Adrenal gland (tissue), 12 donors: ENCODE results near the gene ARID4B. TPM values are rescaled to one million over a fixed set of nuclear protein-coding genes. Genes with fewer than 3 reads are reported as not detected.
"Not testable (repeated sequence)": the region's sequence is repeated elsewhere in the genome, so short reads cannot be mapped to it uniquely, and the experiment has no call there.

Source experiments
- DNase-seq, 7 donors: peaks; one replicate each; pipeline ENCODE4 v3.0.0-alpha.2; 2019 to 2020
- H3K27ac ChIP-seq, 5 donors: fragments of 200-600 bp; sonication (generic) in 4 of 5; 1 replicate in 3 of 5; 2 replicates in 2 of 5; pipeline versions ENCODE4 v1.5.1 to v1.8.0; 2016 to 2020; ENCODE audit warnings: mild to moderate bottlenecking in 1 of 5
- H3K27me3 ChIP-seq: fragments of 200-600 bp; 2 replicates; pipeline ENCODE4 v1.8.0; 2021
- H3K36me3 ChIP-seq, 2 donors: fragments of 200-600 bp; replicated peaks in 1 of 2; 1 replicate in 1 of 2; 2 replicates in 1 of 2; pipeline versions ENCODE4 v1.5.1 to v1.8.0; 2018 to 2022
- H3K4me1 ChIP-seq, 2 donors: fragments of 200-600 bp; replicated peaks in 1 of 2; 1 replicate in 1 of 2; 2 replicates in 1 of 2; pipeline versions ENCODE4 v1.5.1 to v1.8.0; 2018 to 2021
- H3K4me3 ChIP-seq, 4 donors: fragments of 200-600 bp; sonication (generic) in 3 of 4; one replicate each; pipeline ENCODE4 v1.5.1; 2016 to 2018
- H3K9me3 ChIP-seq, 3 donors: fragments of 200-600 bp; sonication (generic) in 1 of 3; replicated peaks in 1 of 3; 1 replicate in 2 of 3; 2 replicates in 1 of 3; pipeline versions ENCODE4 v1.5.1 to v1.8.0; 2016 to 2021
- POLR2A ChIP-seq, 2 donors: fragments of 450-650 bp; IDR thresholded peaks; one replicate each; pipeline ENCODE4 v1.6.1; 2017; ENCODE audit warnings: antibody characterized with exemption in 2 of 2, mild to moderate bottlenecking in 2 of 2, moderate library complexity in 1 of 2
- WGBS, 4 donors: extraction: QIAGEN DNeasy Blood & Tissue Kit in 2 of 4; methylation state at CpG; one replicate each; pipeline versions ENCODE4 v1.1.5 to v1.1.7; 2013 to 2017; 5-methylcytosine and 5-hydroxymethylcytosine counted together
- intact Hi-C, 2 donors: fragments of 100-400 bp; cut with DNase I; formaldehyde crosslinking; loops; one replicate each; pipeline versions ENCODE4 v1.14.1 to v1.15.0; 2022 to 2023
- polyA plus RNA-seq, 3 donors: library from polyadenylated mRNA; stranded (reverse); fragments of 200-250 nt in 2 of 3; fragments of 350-450 nt in 1 of 3; fragmentation: Illumina TruSeq in 1 of 3; extraction: RNeasy Lipid Tissue Mini Kit (QIAGEN cat#74804) in 1 of 3; gene quantifications; one replicate each; pipeline ENCODE4 v1.2.3, GENCODE V29; 2013 to 2014
- total RNA-seq, 9 donors: library from RNA; depleted of rRNA in 4 of 9; stranded (reverse); fragments of >200 nt in 4 of 9; fragments of 120-200 nt in 1 of 9; fragmentation: NEBNext Ultra II Directional in 1 of 9; extraction: Animal tissue kit (Norgen Biotek cat#: 25700) in 1 of 9; gene quantifications; one replicate each; pipeline versions ENCODE4 v1.1.0 to v1.2.4, GENCODE V29; 2013 to 2023
- TF ChIP-seq, protein P1 (sequence below), 6 experiments: fragments of 450-650 bp in 4 of 6; fragments of 200-600 bp in 2 of 6; sonication (generic) in 1 of 6; IDR thresholded peaks; 1 replicate in 5 of 6; 2 replicates in 1 of 6; pipeline versions ENCODE4 v1.5.1 to v1.8.0; 2016 to 2021; ENCODE audit warnings: antibody characterized with exemption in 6 of 6, mild to moderate bottlenecking in 2 of 6, moderate library complexity in 1 of 6
- donor health status: healthy with polysubstance abuse.
- donor health status: Bipolar disorder and iron deficiency.
- donor health status: DM: yes; HTN: yes; CAD: no.
- donor health status: DM: no; HTN: no; CAD: no.
- donor health status: DM: no; HTN: no; CAD: no.
- donor health status: DM: yes; HTN: yes; CAD: no.

ARID4B gene
- total and polyA plus RNA-seq, 12 donors, result 12.4 to 44.0 (median 28.1) TPM

DNA sequence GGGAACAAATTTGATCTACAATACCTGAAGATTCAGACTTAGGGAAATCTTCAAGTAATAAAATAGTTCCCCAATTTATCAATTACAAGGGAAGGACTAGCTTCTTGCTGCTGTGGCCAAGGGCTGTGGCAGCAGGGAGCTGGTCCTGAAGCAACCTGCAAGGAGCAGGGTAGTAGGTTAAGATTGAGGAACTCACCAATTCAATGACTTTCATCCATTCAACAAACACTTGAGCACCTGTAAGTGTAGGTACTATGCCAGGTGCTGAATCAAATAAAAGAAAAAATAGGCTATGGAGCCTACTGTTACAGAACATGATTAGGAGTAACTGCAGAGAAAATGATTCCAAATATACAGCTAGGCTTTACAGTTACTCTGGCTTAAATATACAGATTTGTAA, 102.7 kb downstream of the ARID4B start:
- Histone ChIP-seq H3K4me1 (no peaks in the 10 kb centered on the region), H3K36me3 (peaks cover 0 to 60% of the 10 kb centered on the region in 2 donors), H3K27me3 (no peaks in the 10 kb centered on the region), H3K9me3 (no peaks in the 10 kb centered on the region), H3K4me3 (no peak overlapping the region), H3K27ac (no peak overlapping the region)
- DNase-seq, result no peak
- TF ChIP-seq, protein P1, sequence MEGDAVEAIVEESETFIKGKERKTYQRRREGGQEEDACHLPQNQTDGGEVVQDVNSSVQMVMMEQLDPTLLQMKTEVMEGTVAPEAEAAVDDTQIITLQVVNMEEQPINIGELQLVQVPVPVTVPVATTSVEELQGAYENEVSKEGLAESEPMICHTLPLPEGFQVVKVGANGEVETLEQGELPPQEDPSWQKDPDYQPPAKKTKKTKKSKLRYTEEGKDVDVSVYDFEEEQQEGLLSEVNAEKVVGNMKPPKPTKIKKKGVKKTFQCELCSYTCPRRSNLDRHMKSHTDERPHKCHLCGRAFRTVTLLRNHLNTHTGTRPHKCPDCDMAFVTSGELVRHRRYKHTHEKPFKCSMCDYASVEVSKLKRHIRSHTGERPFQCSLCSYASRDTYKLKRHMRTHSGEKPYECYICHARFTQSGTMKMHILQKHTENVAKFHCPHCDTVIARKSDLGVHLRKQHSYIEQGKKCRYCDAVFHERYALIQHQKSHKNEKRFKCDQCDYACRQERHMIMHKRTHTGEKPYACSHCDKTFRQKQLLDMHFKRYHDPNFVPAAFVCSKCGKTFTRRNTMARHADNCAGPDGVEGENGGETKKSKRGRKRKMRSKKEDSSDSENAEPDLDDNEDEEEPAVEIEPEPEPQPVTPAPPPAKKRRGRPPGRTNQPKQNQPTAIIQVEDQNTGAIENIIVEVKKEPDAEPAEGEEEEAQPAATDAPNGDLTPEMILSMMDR (IDR thresholded peaks at IDR 0.05), result no peak
- TF ChIP-seq POLR2A (IDR thresholded peaks at IDR 0.05), result no peak
- intact Hi-C loops, result no loop called here

DNA sequence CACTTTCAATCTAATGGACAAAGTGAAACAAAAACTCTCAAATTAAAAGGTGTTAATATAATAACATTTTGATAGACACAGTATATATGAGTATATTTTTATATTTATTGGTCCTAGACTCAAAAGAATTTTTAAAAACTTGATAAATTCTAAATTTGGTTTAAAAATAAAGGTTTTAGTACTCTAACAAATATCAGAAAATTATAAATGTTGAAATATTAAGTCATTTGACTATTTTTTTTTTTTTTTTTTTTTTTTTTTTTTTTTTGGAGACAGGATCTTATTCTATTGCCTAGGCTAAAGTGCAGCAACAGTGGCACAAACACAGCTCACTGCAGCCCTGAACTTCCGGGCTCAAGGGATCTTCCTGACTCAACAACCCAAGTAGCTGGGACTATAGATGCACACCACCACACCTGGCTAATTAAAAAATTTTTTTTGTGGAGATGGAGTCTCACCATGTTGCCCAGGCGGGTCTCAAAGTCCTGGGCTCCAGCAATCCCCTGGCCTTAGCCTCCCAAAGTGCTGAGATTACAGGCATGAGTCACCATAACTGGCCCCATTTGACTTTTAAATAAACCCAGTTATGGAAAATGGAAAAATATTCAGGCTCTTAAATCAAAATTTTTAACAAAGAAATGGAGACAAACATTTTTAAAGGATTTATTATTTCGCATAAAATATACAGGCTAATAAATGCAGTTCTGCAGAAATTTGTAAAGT, 106.2 kb downstream of the ARID4B start:
- H3K4me3 ChIP-seq, result no peak overlapping the region
- no peak overlapping the region for H3K27ac ChIP-seq
- DNase-seq, result peak in 1 of 7 donors; percentile 13
- TF ChIP-seq, protein P1 (IDR thresholded peaks at IDR 0.05), result no peak
- TF ChIP-seq POLR2A (IDR thresholded peaks at IDR 0.05), result no peak
- no peaks in the 10 kb centered on the region for H3K27me3 ChIP-seq
- WGBS, 4 donors, result 93 to 99% (median 96%) methylated on average over 3 of the region's 3 CpGs
- H3K4me1 ChIP-seq, result no peaks in the 10 kb centered on the region
- H3K9me3 ChIP-seq, result no peaks in the 10 kb centered on the region
- H3K36me3 ChIP-seq, result peaks cover 0 to 34% of the 10 kb centered on the region in 2 donors
- intact Hi-C loops, result no loop called here

DNA sequence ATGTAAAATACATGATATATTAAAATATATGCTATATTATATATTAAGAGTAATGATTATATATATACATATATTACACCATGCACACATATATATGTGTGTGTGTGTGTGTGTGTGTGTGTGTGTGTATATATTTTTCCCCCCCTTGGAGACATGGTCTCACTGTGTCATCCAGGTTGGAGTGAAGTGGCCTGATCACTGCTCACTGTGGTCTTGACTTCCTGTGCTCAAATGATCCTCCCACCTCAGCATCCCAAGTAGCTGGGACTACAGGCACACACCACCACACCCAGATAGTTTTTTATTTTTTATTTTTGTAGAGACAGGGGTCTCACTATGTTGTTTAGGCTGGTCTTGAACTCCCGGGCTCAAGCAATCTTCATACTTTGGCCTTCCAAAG, 112.5 kb downstream of the ARID4B start:
- 96 to 100% (median 99%) methylated on average over 1 of the region's 1 CpG for WGBS, 4 donors
- H3K27ac ChIP-seq, result no peak overlapping the region
- intact Hi-C loops, result no loop called here
- no peaks in the 10 kb centered on the region for H3K4me1 ChIP-seq
- no peak for DNase-seq
- TF ChIP-seq, protein P1 (IDR thresholded peaks at IDR 0.05), result no peak
- H3K9me3 ChIP-seq, result no peaks in the 10 kb centered on the region
- H3K36me3 ChIP-seq, result peaks cover 0 to 41% of the 10 kb centered on the region in 2 donors
- no peak overlapping the region for H3K4me3 ChIP-seq
- no peaks in the 10 kb centered on the region for H3K27me3 ChIP-seq

DNA sequence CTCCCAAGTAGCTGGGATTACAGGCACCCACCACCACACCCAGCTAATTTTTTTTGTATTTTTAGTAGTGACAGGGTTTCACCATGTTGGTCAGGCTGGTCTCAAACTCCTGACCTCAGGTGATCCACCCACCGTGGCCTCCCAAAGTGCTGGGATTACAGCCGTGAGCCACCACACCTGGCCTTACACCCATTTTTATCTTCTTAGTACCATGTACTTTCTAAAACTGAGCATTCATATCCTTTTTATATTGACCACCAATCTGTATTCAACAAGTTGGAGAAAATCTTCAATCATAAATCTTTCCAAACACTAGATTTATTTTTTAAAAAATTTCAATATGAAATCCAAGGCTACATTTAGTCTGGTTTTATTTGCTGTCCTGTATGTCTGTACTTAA, 113.0 kb downstream of the ARID4B start:
- H3K27me3 ChIP-seq, H3K4me1 ChIP-seq, H3K27ac ChIP-seq, H3K9me3 ChIP-seq, intact Hi-C loops, DNase-seq, H3K4me3 ChIP-seq: not testable (repeated sequence)
- peaks cover 0 to 37% of the 10 kb centered on the region in 2 donors for H3K36me3 ChIP-seq
- WGBS, 4 donors, result 90 to 99% (median 96%) methylated on average over 2 of the region's 2 CpGs

DNA sequence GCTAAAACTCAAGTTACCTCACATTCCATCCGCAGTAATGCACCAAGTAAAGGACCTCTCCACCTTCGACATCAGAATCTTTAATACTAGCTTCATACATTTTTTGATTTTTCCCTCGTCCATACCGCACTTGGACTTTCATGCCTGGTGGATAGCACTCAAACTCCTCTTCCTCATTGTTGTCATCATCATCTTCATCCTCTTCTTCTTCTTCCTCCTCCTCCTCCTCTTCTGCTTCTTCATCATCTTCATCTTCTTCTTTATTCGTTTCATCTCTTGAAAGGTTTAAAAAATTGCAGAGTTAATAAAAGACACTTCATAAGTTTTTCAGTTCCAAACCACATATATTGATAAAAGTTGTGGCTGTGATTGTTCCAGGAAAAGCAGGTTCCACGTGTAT, 114.2 kb downstream of the ARID4B start:
- DNase-seq, result no peak
- Histone ChIP-seq H3K4me3 (no peak overlapping the region), H3K27ac (no peak overlapping the region), H3K36me3 (peaks cover 0 to 43% of the 10 kb centered on the region in 2 donors), H3K27me3 (no peaks in the 10 kb centered on the region), H3K9me3 (no peaks in the 10 kb centered on the region), H3K4me1 (no peaks in the 10 kb centered on the region)
- 92 to 94% (median 93%) methylated on average over 6 of the region's 6 CpGs for WGBS, 4 donors
- intact Hi-C loops, result no loop called here
- TF ChIP-seq, protein P1 (IDR thresholded peaks at IDR 0.05), result no peak
- TF ChIP-seq POLR2A (IDR thresholded peaks at IDR 0.05), result no peak
